Endothelial cell of umbilical vein (primary cell): ENCODE measurements around the gene KRR1. TPM values are rescaled to one million over a fixed set of nuclear protein-coding genes. Genes with fewer than 3 reads are reported as not detected.

Experiments
- BruUV-seq: library from RNA; stranded (reverse); fragments of 400-500 nt; replicated peaks from 2 replicates; lab custom pipeline; 2021; lab: Mats Ljungman, UMichigan
- CTCF ChIA-PET: fragments of 300-600, 350-600 bp; sonication (Branson Sonifier 250); formaldehyde crosslinking; loops from one replicate; lab custom pipeline; 2021; ENCODE audit warnings: antibody characterized with exemption, inconsistent platforms; lab: Charles Lee
- POLR2A ChIA-PET: fragments of 300-600, 350-600 bp; sonication (Branson Sonifier 250); formaldehyde crosslinking; loops from one replicate; lab custom pipeline; 2021; ENCODE audit warnings: antibody characterized with exemption, inconsistent platforms; lab: Charles Lee
- DNase-seq: peaks from one replicate; pipeline ENCODE4 v3.0.0-alpha.2; 2011; ENCODE audit warnings: low read depth, low spot score
- FAIRE-seq: peaks from 2 replicates; lab custom pipeline; 2011; peaks lifted over from hg19 to GRCh38; lab: Jason Lieb, UNC
- H2AFZ ChIP-seq: 2 replicates; pipeline ENCODE4 v1.6.0; 2012; ENCODE audit warnings: low read depth, low read length, control low read depth, inconsistent platforms
- H3K27ac ChIP-seq: 2 replicates; pipeline ENCODE4 v1.5.1; 2011; ENCODE audit warnings: low read depth, mild to moderate bottlenecking, control low read depth, low read length, moderate library complexity; ENCODE audit not compliant: insufficient read depth
- H3K27me3 ChIP-seq, 2 experiments: 2 replicates each; pipeline versions ENCODE4 v1.6.0 to v1.6.1; 2011; ENCODE audit warnings: low read length in 2 of 2, mixed read lengths in 1 of 2; ENCODE audit not compliant: control insufficient read depth in 2 of 2, insufficient read depth in 2 of 2
- H3K36me3 ChIP-seq, 2 experiments: 2 replicates in 1 of 2; 3 replicates in 1 of 2; pipeline ENCODE4 v1.5.1; 2011; ENCODE audit warnings: low read length in 2 of 2, mild to moderate bottlenecking in 1 of 2, moderate library complexity in 1 of 2; ENCODE audit not compliant: control insufficient read depth in 2 of 2, insufficient read depth in 2 of 2; ENCODE audit errors: extremely low read depth in 1 of 2
- H3K4me1 ChIP-seq: 3 replicates; pipeline ENCODE4 v1.5.1; 2011; ENCODE audit warnings: mild to moderate bottlenecking, low read length; ENCODE audit not compliant: control insufficient read depth, insufficient read depth; ENCODE audit errors: extremely low read depth
- H3K4me2 ChIP-seq: 2 replicates; pipeline ENCODE4 v1.6.1; 2011; ENCODE audit warnings: low read length, control low read depth, mixed read lengths; ENCODE audit not compliant: insufficient read depth
- H3K4me3 ChIP-seq, 3 experiments: fragments of 200-600 bp in 1 of 3; sonication (generic), shearing (Covaris generic) in 1 of 3; replicated peaks in 1 of 3; 2 replicates each; pipeline ENCODE4 v1.5.1; 2011 to 2016; ENCODE audit warnings: control low read depth in 3 of 3, low read length in 3 of 3, mild to moderate bottlenecking in 2 of 3, inconsistent platforms in 1 of 3, low read depth in 1 of 3, moderate library complexity in 1 of 3; ENCODE audit not compliant: insufficient read depth in 1 of 3
- H3K79me2 ChIP-seq: 2 replicates; pipeline ENCODE4 v1.6.0; 2012; ENCODE audit warnings: low read length, inconsistent platforms; ENCODE audit not compliant: control insufficient read depth, insufficient read depth
- H3K9ac ChIP-seq: replicated peaks from 2 replicates; pipeline ENCODE3; 2011; ENCODE audit warnings: low read length, control low read depth; ENCODE audit not compliant: insufficient read depth; ENCODE audit errors: extremely low read depth
- H3K9me1 ChIP-seq: replicated peaks from 3 replicates; pipeline ENCODE4 v1.6.0; 2011; ENCODE audit warnings: mild to moderate bottlenecking, low read length; ENCODE audit not compliant: control insufficient read depth, insufficient read depth; ENCODE audit errors: extremely low read depth
- H3K9me3 ChIP-seq: replicated peaks from 2 replicates; pipeline ENCODE4 v1.5.1; 2012; ENCODE audit warnings: low read length, inconsistent platforms; ENCODE audit not compliant: control insufficient read depth, insufficient read depth
- H4K20me1 ChIP-seq: replicated peaks from 2 replicates; pipeline ENCODE3; 2011; ENCODE audit warnings: mild to moderate bottlenecking, low read length; ENCODE audit not compliant: control insufficient read depth, insufficient read depth; ENCODE audit errors: extremely low read depth
- EZH2 ChIP-seq: IDR thresholded peaks from 2 replicates; pipeline ENCODE4 v1.6.1; 2012; ENCODE audit warnings: borderline replicate concordance, low read depth, mild to moderate bottlenecking, moderate library complexity, low read length, inconsistent platforms; ENCODE audit not compliant: severe bottlenecking
- FOS ChIP-seq: IDR thresholded peaks from 2 replicates; pipeline ENCODE4 v1.6.1; 2011; ENCODE audit warnings: mild to moderate bottlenecking, low read length, moderate library complexity, borderline replicate concordance; ENCODE audit not compliant: insufficient read depth
- MAX ChIP-seq: IDR thresholded peaks from 2 replicates; pipeline ENCODE4 v1.6.1; 2011; ENCODE audit not compliant: insufficient read depth, insufficient read length
- POLR2A ChIP-seq: IDR thresholded peaks from 2 replicates; pipeline ENCODE4 v1.6.1; 2012; ENCODE audit warnings: low read depth, mild to moderate bottlenecking, control low read depth, low read length
- POLR2AphosphoS5 ChIP-seq: IDR thresholded peaks from 2 replicates; pipeline ENCODE4 v1.6.1; 2012; ENCODE audit warnings: low read depth, mild to moderate bottlenecking, control low read depth, low read length, moderate library complexity; ENCODE audit not compliant: insufficient read depth
- dilution Hi-C: fragments of 300-500 bp; cut with MboI; formaldehyde crosslinking; loops from one replicate; pipeline ENCODE4 v1.15.0; 2019; ENCODE audit warnings: low sequenced_read_pairs; ENCODE audit not compliant: extremely low pct_ligation_motif_present
- intact Hi-C: fragments of 100-400 bp; cut with micrococcal nuclease; formaldehyde crosslinking; loops from one replicate; pipeline ENCODE4 v1.10.0; 2022
- polyA plus RNA-seq, 4 experiments: library from polyadenylated mRNA; depleted of rRNA in 3 of 4; stranded (reverse) in 3 of 4; unstranded in 1 of 4; fragments of >200 nt; gene quantifications; 2 replicates each; pipeline versions ENCODE4 v1.2.1 to v1.2.3, GENCODE V29; 2011 to 2012; ENCODE audit warnings: missing spikeins in 1 of 4
- total RNA-seq: library from RNA; stranded (reverse); gene quantifications from 2 replicates; pipeline ENCODE4 v1.2.3, GENCODE V29; 2021

KRR1 gene
- total and polyA plus RNA-seq, 2 donors (not counting 3 experiments of a cell fraction or from before 2014, with no cell fraction given) = 5.9 to 49.3 TPM

DNA sequence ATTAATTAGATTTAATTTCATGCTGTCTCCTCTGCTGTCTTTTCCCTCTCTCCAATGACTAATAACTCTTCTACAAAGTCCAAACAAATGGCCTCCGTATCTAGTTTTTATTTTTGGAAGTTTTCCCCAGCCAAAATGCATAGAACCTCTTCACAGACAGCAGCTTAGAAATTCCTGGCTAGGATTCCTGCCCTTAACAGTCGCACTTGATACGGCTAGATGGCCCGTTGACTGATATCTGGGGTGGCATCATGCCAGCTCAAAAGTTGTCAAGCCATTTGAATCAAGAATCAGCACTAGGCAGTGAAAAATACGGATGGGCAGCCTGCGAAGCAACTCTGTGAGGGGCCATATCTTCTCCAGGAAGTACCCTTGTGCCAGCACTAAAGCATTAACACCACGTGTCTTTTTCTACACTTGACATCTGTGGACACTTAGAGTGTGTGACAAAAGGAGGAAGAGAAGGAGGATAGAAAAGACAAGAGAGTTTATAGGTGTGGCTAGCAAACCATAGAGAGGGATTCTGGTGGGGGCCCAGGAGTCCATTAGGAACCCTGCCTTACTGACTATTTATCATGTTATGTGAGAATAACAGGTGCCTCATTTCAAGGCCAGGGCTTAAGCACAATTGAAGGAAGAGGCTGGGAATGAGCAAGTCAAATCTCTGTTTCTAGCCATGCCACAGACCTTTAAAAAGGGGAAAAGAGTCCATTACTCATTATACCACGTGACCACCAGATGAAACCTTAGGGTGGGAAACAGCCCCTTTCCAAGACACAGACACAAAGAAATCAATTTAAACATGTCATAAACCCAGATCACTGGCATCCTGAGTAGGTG, 39.2 kb upstream of the KRR1 start:
- ChIA-PET POLR2A (interaction anchor here (1.1 kb wide), 1 partner anchor 481 kb away, joined by 3 read pairs; the partner anchor contains the start of gene PHLDA1), CTCF (interaction anchor here (0.7 to 1.3 kb wide), 3 partner anchors 9 to 149 kb away, joined by 3 to 10 read pairs (median 3); no protein-coding TSS in a partner anchor)
- peak overlapping the region; percentile 15 for H2AFZ ChIP-seq
- H3K9ac ChIP-seq = no peak overlapping the region
- intact Hi-C loops = loop anchor here (2.0 kb wide), 1 partner anchor 14 kb away; no protein-coding TSS in a partner anchor
- no peaks in the 10 kb centered on the region for H3K27me3 ChIP-seq
- TF ChIP-seq FOS (peak; percentile 20), POLR2A (no peak)
- H3K27ac ChIP-seq = peak overlapping the region; percentile 3
- no peaks in the 10 kb centered on the region for H3K36me3 ChIP-seq
- H3K4me2 ChIP-seq = peak overlapping the region; percentile 12
- H4K20me1 ChIP-seq = no peaks in the 10 kb centered on the region
- dilution Hi-C loops = no loop called here
- peaks cover 20% of the 10 kb centered on the region for H3K4me1 ChIP-seq
- no peaks in the 10 kb centered on the region for H3K79me2 ChIP-seq
- H3K4me3 ChIP-seq = no peak overlapping the region
- H3K9me3 ChIP-seq = no peaks in the 10 kb centered on the region
- FAIRE-seq (no peak), DNase-seq (peak; percentile 83)
- TSS peak; percentile 95 for BruUV-seq
- no peaks in the 10 kb centered on the region for H3K9me1 ChIP-seq

DNA sequence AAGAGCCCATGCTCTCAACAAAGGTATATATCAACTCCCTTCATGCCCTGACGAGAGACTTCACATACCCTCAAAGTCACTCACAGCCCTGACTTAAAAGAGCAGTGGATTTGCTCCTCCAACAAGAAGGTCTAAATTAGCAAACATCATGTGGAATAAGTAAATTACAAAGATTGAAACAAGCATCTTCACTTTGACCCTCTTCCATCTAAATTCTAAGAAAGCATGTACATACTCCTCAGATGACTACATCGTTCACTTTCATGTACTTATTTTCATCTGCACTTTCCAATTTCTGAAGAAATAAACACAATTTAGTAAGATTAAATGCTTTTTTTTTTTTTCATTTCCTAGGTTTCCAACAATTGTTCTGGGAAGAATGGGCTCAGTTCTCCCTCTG, 38.6 kb upstream of the KRR1 start:
- no peak overlapping the region for H3K4me3 ChIP-seq
- H3K9ac ChIP-seq = no peak overlapping the region
- ChIA-PET CTCF (no interaction called here), POLR2A (interaction anchor here (1.1 kb wide), 1 partner anchor 481 kb away, joined by 3 read pairs; the partner anchor contains the start of gene PHLDA1)
- no peak overlapping the region for H2AFZ ChIP-seq
- FAIRE-seq (no peak), DNase-seq (no peak)
- peaks cover 20% of the 10 kb centered on the region for H3K4me1 ChIP-seq
- H3K27ac ChIP-seq = no peak overlapping the region
- TF ChIP-seq POLR2AphosphoS5 (no peak), MAX (no peak), POLR2A (no peak), EZH2 (no peak)
- H3K9me1 ChIP-seq = no peaks in the 10 kb centered on the region
- no peaks in the 10 kb centered on the region for H3K79me2 ChIP-seq
- H3K27me3 ChIP-seq = no peaks in the 10 kb centered on the region
- H3K9me3 ChIP-seq = no peaks in the 10 kb centered on the region
- BruUV-seq = no TSS peak
- no peaks in the 10 kb centered on the region for H3K36me3 ChIP-seq
- H3K4me2 ChIP-seq = peak overlapping the region; percentile 12
- intact Hi-C loops (loop anchor here (2.0 kb wide), 1 partner anchor 15 kb away; no protein-coding TSS in a partner anchor), dilution Hi-C loops (no loop called here)
- H4K20me1 ChIP-seq = no peaks in the 10 kb centered on the region
